AG04450 (cell line): ENCODE measurements around the gene ACOX1. TPM values are rescaled to one million over a fixed set of nuclear protein-coding genes. Genes with fewer than 3 reads are reported as not detected.

Experiments used
- CTCF ChIA-PET: fragments of 300-600, 350-600 bp; formaldehyde crosslinking; extraction: SDS; loops from one replicate; lab custom pipeline; 2022; ENCODE audit warnings: antibody characterized with exemption, inconsistent platforms; lab: Charles Lee
- POLR2A ChIA-PET: fragments of 350-600 bp; formaldehyde crosslinking; extraction: SDS; loops from one replicate; lab custom pipeline; 2021; ENCODE audit warnings: antibody characterized with exemption, inconsistent platforms; lab: Yijun Ruan, JAX
- DNase-seq: peaks from one replicate; pipeline ENCODE4 v3.0.0-alpha.2; 2011; ENCODE audit warnings: low read depth, low spot score
- H3K27ac ChIP-seq: one replicate; pipeline ENCODE4 v1.5.1; 2012; ENCODE audit warnings: low read depth, low read length, control low read depth
- H3K27me3 ChIP-seq: one replicate; pipeline ENCODE4 v1.6.0; 2012; ENCODE audit warnings: low read length; ENCODE audit not compliant: control insufficient read depth, insufficient read depth
- H3K4me3 ChIP-seq: 2 replicates; pipeline ENCODE4 v1.5.1; 2011; ENCODE audit warnings: mild to moderate bottlenecking, low read depth, low read length, control low read depth
- H3K9me3 ChIP-seq: 2 replicates; pipeline ENCODE4 v1.5.1; 2012; ENCODE audit warnings: low read length; ENCODE audit not compliant: control insufficient read depth, insufficient read depth
- CTCF ChIP-seq: IDR thresholded peaks from 2 replicates; pipeline ENCODE4 v1.5.1; 2011; ENCODE audit warnings: low read depth, low read length, control low read depth, inconsistent platforms
- polyA plus RNA-seq: library from polyadenylated mRNA; depleted of rRNA; stranded (reverse); fragments of >200 nt; gene quantifications from 2 replicates; pipeline ENCODE4 v1.2.3, GENCODE V29; 2011

Gene ACOX1
- polyA plus RNA-seq, 1 experiment: 30.7 TPM

GRCh38 chr17:75943491-75943890, 35.5 kb downstream of the ACOX1 start:
- H3K27ac ChIP-seq: no peak overlapping the region
- no peak for TF ChIP-seq CTCF
- H3K4me3 ChIP-seq: no peak overlapping the region
- CTCF ChIA-PET: no interaction called here
- DNase-seq: no peak
- H3K27me3 ChIP-seq: no peaks in the 10 kb centered on the region
- POLR2A ChIA-PET: no interaction called here
- H3K9me3 ChIP-seq: no peaks in the 10 kb centered on the region

- TF ChIP-seq CTCF: no peak
- Histone ChIP-seq H3K9me3 (no peaks in the 10 kb centered on the region), H3K27ac (no peak overlapping the region), H3K27me3 (no peaks in the 10 kb centered on the region), H3K4me3 (no peak overlapping the region)
- no peak for DNase-seq
- CTCF ChIA-PET: no interaction called here
- POLR2A ChIA-PET: no interaction called here
These were observed 36.5 kb downstream of the ACOX1 start for GRCh38 chr17:75942473-75942872.

GRCh38 chr17:75941442-75941819, 37.5 kb downstream of the ACOX1 start:
- no peak for DNase-seq
- H3K9me3 ChIP-seq: no peaks in the 10 kb centered on the region
- no peak for TF ChIP-seq CTCF
- CTCF ChIA-PET: no interaction called here
- POLR2A ChIA-PET: interaction anchor here (0.5 to 1.1 kb wide), 5 partner anchors 10 to 86 kb away, joined by 3 to 6 read pairs (median 5); partner anchors contain the start of genes ACOX1, TEN1 and WBP2
- H3K27ac ChIP-seq: no peak overlapping the region
- H3K27me3 ChIP-seq: no peaks in the 10 kb centered on the region
- peak overlapping the region; percentile 43 for H3K4me3 ChIP-seq

GRCh38 chr17:75940727-75941441, 38.1 kb downstream of the ACOX1 start, which contains the start of gene FBF1:
Gene FBF1 (minus strand): TSS chr17:75941042. CDS start chr17:75938149, 2,893 bp downstream.
- peak; percentile 79 for DNase-seq
- Histone ChIP-seq H3K4me3 (peak within 1 kb of the TSS; percentile 80), H3K9me3 (no peaks in the 10 kb centered on the region), H3K27me3 (no peaks in the 10 kb centered on the region), H3K27ac (no peak within 1 kb of the TSS)
- ChIA-PET POLR2A (interaction anchor here (0.5 to 1.1 kb wide), 6 partner anchors 11 to 713 kb away, joined by 3 to 6 read pairs (median 5); partner anchors contain the start of genes ACOX1, TEN1 and WBP2), CTCF (no interaction called here)
- 0 out of 2 replicates have a peak, but pooled peaks have one; percentile 8 for TF ChIP-seq CTCF

GRCh38 chr17:75937652-75938051, 41.3 kb downstream of the ACOX1 start:
- ChIA-PET POLR2A (no interaction called here), CTCF (no interaction called here)
- no peak overlapping the region for H3K27ac ChIP-seq
- DNase-seq: no peak
- H3K4me3 ChIP-seq: no peak overlapping the region
- H3K27me3 ChIP-seq: no peaks in the 10 kb centered on the region
- TF ChIP-seq CTCF: no peak
- H3K9me3 ChIP-seq: no peaks in the 10 kb centered on the region
